Prostate gland (tissue), 2 donors: ENCODE measurements around the gene SCN7A. TPM values are rescaled to one million over a fixed set of nuclear protein-coding genes. Genes with fewer than 3 reads are reported as not detected.

ENCODE experiments used
- DNase-seq: peaks from one replicate; pipeline ENCODE4 v3.0.0-alpha.2; 2019; ENCODE audit warnings: low spot score
- H3K27ac ChIP-seq, 2 donors: fragments of 200-600 bp; sonication (generic); 2 replicates each; pipeline ENCODE4 v1.5.1; 2017 to 2019
- H3K27me3 ChIP-seq: fragments of 200-600 bp; sonication (generic); replicated peaks from 2 replicates; pipeline ENCODE4 v1.5.1; 2019; ENCODE audit not compliant: insufficient read depth
- H3K36me3 ChIP-seq, 2 donors: fragments of 200-600 bp; sonication (generic); 1 replicate in 1 of 2; 2 replicates in 1 of 2; pipeline versions ENCODE4 v1.5.1 to v1.8.1; 2017 to 2019
- H3K4me1 ChIP-seq: fragments of 200-600 bp; sonication (generic); replicated peaks from 2 replicates; pipeline ENCODE4 v1.5.1; 2019
- H3K4me3 ChIP-seq, 2 donors: fragments of 200-600 bp; sonication (generic); 2 replicates each; pipeline ENCODE4 v1.5.1; 2017 to 2019
- H3K9me3 ChIP-seq: fragments of 200-600 bp; sonication (generic); 2 replicates; pipeline ENCODE4 v1.5.1; 2017
- CTCF ChIP-seq, 4 experiments: fragments of 200-600 bp in 2 of 4; fragments of 450-650 bp in 2 of 4; sonication (generic) in 2 of 4; IDR thresholded peaks; 1 replicate in 3 of 4; 2 replicates in 1 of 4; pipeline ENCODE4 v1.5.1; 2016 to 2019; ENCODE audit warnings: antibody characterized with exemption in 4 of 4, mild to moderate bottlenecking in 2 of 4, moderate library complexity in 2 of 4
- POLR2A ChIP-seq: fragments of 450-650 bp; IDR thresholded peaks from one replicate; pipeline ENCODE4 v1.6.1; 2016; ENCODE audit warnings: antibody characterized with exemption, mild to moderate bottlenecking
- POLR2AphosphoS5 ChIP-seq: sonication (generic); formaldehyde crosslinking; IDR thresholded peaks from one replicate; pipeline ENCODE4 v1.6.1; 2017; ENCODE audit warnings: antibody characterized with exemption
- WGBS: methylation state at CpG from one replicate; pipeline ENCODE4 v1.1.5; 2018; 5-methylcytosine and 5-hydroxymethylcytosine counted together
- intact Hi-C: fragments of 100-400 bp; cut with DNase I; formaldehyde crosslinking; loops from one replicate; pipeline ENCODE4 v1.14.2; 2022
- total RNA-seq, 2 donors: library from RNA; depleted of rRNA; stranded (reverse); fragments of >200 nt; gene quantifications; one replicate each; pipeline ENCODE4 v1.1.0, GENCODE V29; 2016

Gene SCN7A
- total RNA-seq, 2 donors from 2014 or later, result 6.3 to 16.5 TPM

- H3K27ac ChIP-seq, result no peak overlapping the region
- TF ChIP-seq POLR2A (no peak), CTCF (IDR thresholded peaks at IDR 0.05) (no peak), POLR2AphosphoS5 (no peak)
- H3K27me3 ChIP-seq, result no peaks in the 10 kb centered on the region
- H3K4me3 ChIP-seq, result no peak overlapping the region
- H3K36me3 ChIP-seq, result no peaks in the 10 kb centered on the region
- DNase-seq, result no peak
- WGBS, result 67% methylated on average over 2 of the region's 2 CpGs
- no peaks in the 10 kb centered on the region for H3K4me1 ChIP-seq
- intact Hi-C loops, result no loop called here
- H3K9me3 ChIP-seq, result no peaks in the 10 kb centered on the region
Observed at GRCh38 chr2:166520604-166521003, 26.6 kb upstream of the SCN7A start.

- WGBS, result 30% methylated on average over 10 of the region's 10 CpGs
- no peak for DNase-seq
- intact Hi-C loops, result no loop called here
- H3K9me3 ChIP-seq, result no peaks in the 10 kb centered on the region
- no peaks in the 10 kb centered on the region for H3K4me1 ChIP-seq
- no peaks in the 10 kb centered on the region for H3K36me3 ChIP-seq
- TF ChIP-seq CTCF (IDR thresholded peaks at IDR 0.05) (no peak), POLR2AphosphoS5 (no peak), POLR2A (no peak)
- H3K4me3 ChIP-seq, result no peak overlapping the region
- H3K27ac ChIP-seq, result no peak overlapping the region
- no peaks in the 10 kb centered on the region for H3K27me3 ChIP-seq
Observed at GRCh38 chr2:166519391-166519962, 25.4 kb upstream of the SCN7A start.

- TF ChIP-seq CTCF (IDR thresholded peaks at IDR 0.05), result no peak
- no peak for TF ChIP-seq POLR2A
- TF ChIP-seq POLR2AphosphoS5, result no peak
- no peaks in the 10 kb centered on the region for H3K9me3 ChIP-seq
- no peak for DNase-seq
- H3K4me1 ChIP-seq, result no peaks in the 10 kb centered on the region
- WGBS, result 70% methylated on average over 3 of the region's 3 CpGs
- no peak overlapping the region for H3K27ac ChIP-seq
- intact Hi-C loops, result no loop called here
- no peaks in the 10 kb centered on the region for H3K27me3 ChIP-seq
- no peaks in the 10 kb centered on the region for H3K36me3 ChIP-seq
- H3K4me3 ChIP-seq, result no peak overlapping the region
Observed at GRCh38 chr2:166518634-166519390, 24.8 kb upstream of the SCN7A start.

GRCh38 chr2:166517533-166518061, 23.5 kb upstream of the SCN7A start:
- no peaks in the 10 kb centered on the region for H3K27me3 ChIP-seq

More at GRCh38 chr2:166517533-166518061, 23.5 kb upstream of the SCN7A start:
- no peak overlapping the region for H3K4me3 ChIP-seq
- DNase-seq, result no peak
- H3K36me3 ChIP-seq, result no peaks in the 10 kb centered on the region
- intact Hi-C loops, result no loop called here
- no peaks in the 10 kb centered on the region for H3K9me3 ChIP-seq
- TF ChIP-seq CTCF (IDR thresholded peaks at IDR 0.05) (no peak), POLR2AphosphoS5 (no peak), POLR2A (no peak)
- H3K27ac ChIP-seq, result no peak overlapping the region
- no peaks in the 10 kb centered on the region for H3K4me1 ChIP-seq
